Measurements from ENCODE around the gene GLS2. TPM values are rescaled to one million over a fixed set of nuclear protein-coding genes. Genes with fewer than 3 reads are reported as not detected.
A peak's percentile ranks its signal among the peaks of the same experiment; 100 is the strongest.

GLS2 gene
- total RNA-seq, 1 donor from 2014 or later = 0.21 TPM

DNA sequence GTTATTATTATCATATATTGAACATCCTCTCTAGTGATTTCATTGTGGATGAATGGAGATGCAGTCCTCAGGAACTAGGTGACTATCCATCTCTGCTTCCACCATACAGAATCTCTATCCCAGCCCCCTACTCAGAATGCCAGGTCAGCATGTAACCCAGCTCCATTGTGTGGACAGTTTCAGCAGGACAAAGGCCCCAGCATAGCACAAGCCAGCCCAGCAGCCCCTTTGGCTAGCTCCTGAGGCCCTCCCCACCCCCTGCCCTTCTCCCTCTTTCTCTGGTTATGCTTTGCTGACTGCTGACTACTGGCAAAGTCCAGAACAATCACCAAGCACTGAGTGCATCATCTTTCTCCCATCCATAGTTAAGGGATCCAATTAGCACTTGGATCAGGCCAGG lies 25.4 kb downstream of the GLS2 start:
- Mint-ChIP-seq H3K27me3 (ENCODE audit: unreplicated experiment) (peaks cover 5% of the 10 kb centered on the region), H3K9me3 (ENCODE audit: unreplicated experiment) (no peaks in the 10 kb centered on the region), H3K4me3 (ENCODE audit: unreplicated experiment) (no peak overlapping the region), H3K27ac (ENCODE audit: unreplicated experiment) (no peak overlapping the region), H3K36me3 (ENCODE audit: low read depth, unreplicated experiment) (no peaks in the 10 kb centered on the region), H3K4me1 (ENCODE audit: unreplicated experiment) (no peaks in the 10 kb centered on the region)
- TF ChIP-seq CTCF (IDR thresholded peaks at IDR 0.05; ENCODE audit: unreplicated experiment) = no peak
- DNase-seq (ENCODE audit: low spot score) = no peak

GRCh38 chr12:56461235-56462159 lies 26.5 kb downstream of the GLS2 start:
- Mint-ChIP-seq H3K9me3 (ENCODE audit: unreplicated experiment) (no peaks in the 10 kb centered on the region), H3K4me3 (ENCODE audit: unreplicated experiment) (no peak overlapping the region), H3K36me3 (ENCODE audit: low read depth, unreplicated experiment) (no peaks in the 10 kb centered on the region), H3K27ac (ENCODE audit: unreplicated experiment) (no peak overlapping the region), H3K4me1 (ENCODE audit: unreplicated experiment) (no peaks in the 10 kb centered on the region), H3K27me3 (ENCODE audit: unreplicated experiment) (peaks cover 5% of the 10 kb centered on the region)
- DNase-seq (ENCODE audit: low spot score) = no peak
- no peak for TF ChIP-seq CTCF (IDR thresholded peaks at IDR 0.05; ENCODE audit: unreplicated experiment)

DNA sequence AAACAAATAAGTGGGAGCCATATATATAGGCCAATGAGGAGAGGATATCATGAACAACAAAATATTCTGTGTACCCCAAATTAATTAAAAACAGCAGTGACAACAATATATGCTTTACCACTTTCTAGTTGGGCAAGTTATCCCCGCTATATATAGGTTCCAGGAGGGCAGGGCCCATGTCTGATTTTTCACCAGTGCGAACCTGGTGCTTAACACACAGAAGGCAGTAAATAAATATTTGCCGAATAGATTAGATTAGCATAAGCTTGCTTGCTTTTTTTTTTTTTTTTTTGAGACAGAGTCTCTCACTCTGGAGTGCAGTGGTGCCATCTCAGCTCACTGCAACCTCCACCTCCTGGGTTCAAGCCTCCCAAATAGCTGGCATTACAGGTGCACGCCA lies 30.1 kb downstream of the GLS2 start:
- H3K36me3 Mint-ChIP-seq (ENCODE audit: low read depth, unreplicated experiment) = no peaks in the 10 kb centered on the region

DNA sequence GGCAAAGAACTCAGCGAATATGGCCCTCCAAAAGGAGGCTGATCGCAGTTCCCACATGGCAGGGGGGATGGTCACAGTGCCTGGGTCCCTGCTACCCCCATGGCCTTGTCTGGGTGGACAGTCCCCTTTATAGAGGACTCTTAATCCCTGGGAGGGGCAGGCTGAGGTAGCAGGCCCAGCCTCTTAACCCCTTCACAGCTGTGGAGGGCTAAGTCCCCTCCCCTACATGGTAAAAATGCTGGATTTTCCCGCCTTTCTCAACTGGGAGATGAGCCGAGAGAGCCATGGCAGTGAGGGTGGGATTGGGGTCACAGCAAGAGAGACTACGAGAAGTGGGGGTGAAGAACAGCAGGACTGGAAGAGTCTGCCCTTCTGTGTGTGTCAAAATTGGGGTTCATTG lies 33.4 kb downstream of the GLS2 start, which contains the start of gene MIP:
Gene MIP, minus strand, starts transcription at position 101 of the 400 bp plus-strand sequence. Its CDS starts 44 bp downstream, at position 57.
- DNase-seq (ENCODE audit: low spot score) = no peak
- Mint-ChIP-seq H3K36me3 (ENCODE audit: low read depth, unreplicated experiment) (no peaks in the 10 kb centered on the region), H3K4me3 (ENCODE audit: unreplicated experiment) (no peak within 1 kb of the TSS), H3K4me1 (ENCODE audit: unreplicated experiment) (peaks cover 16% of the 10 kb centered on the region), H3K9me3 (ENCODE audit: unreplicated experiment) (no peaks in the 10 kb centered on the region), H3K27me3 (ENCODE audit: unreplicated experiment) (peaks cover 6% of the 10 kb centered on the region), H3K27ac (ENCODE audit: unreplicated experiment) (peak within 1 kb of the TSS; percentile 40)
- TF ChIP-seq CTCF (IDR thresholded peaks at IDR 0.05; ENCODE audit: unreplicated experiment) = no peak

More for the DNA sequence above, 30.1 kb downstream of the GLS2 start:
- no peak overlapping the region for H3K27ac Mint-ChIP-seq (ENCODE audit: unreplicated experiment)
- no peak overlapping the region for H3K4me3 Mint-ChIP-seq (ENCODE audit: unreplicated experiment)
- H3K9me3 Mint-ChIP-seq (ENCODE audit: unreplicated experiment) = no peaks in the 10 kb centered on the region
- TF ChIP-seq CTCF (IDR thresholded peaks at IDR 0.05; ENCODE audit: unreplicated experiment) = no peak
- peaks cover 4% of the 10 kb centered on the region for H3K27me3 Mint-ChIP-seq (ENCODE audit: unreplicated experiment)
- no peak for DNase-seq (ENCODE audit: low spot score)
- H3K4me1 Mint-ChIP-seq (ENCODE audit: unreplicated experiment) = no peaks in the 10 kb centered on the region

- Mint-ChIP-seq H3K4me3 (ENCODE audit: unreplicated experiment) (no peak overlapping the region), H3K36me3 (ENCODE audit: low read depth, unreplicated experiment) (peaks cover 3% of the 10 kb centered on the region), H3K9me3 (ENCODE audit: unreplicated experiment) (no peaks in the 10 kb centered on the region), H3K4me1 (ENCODE audit: unreplicated experiment) (peaks cover 27% of the 10 kb centered on the region), H3K27ac (ENCODE audit: unreplicated experiment) (no peak overlapping the region), H3K27me3 (ENCODE audit: unreplicated experiment) (peaks cover 6% of the 10 kb centered on the region)
- no peak for DNase-seq (ENCODE audit: low spot score)
- TF ChIP-seq CTCF (IDR thresholded peaks at IDR 0.05; ENCODE audit: unreplicated experiment) = no peak
These were observed 36.8 kb downstream of the GLS2 start for GRCh38 chr12:56451147-56451546.
